Activated T-helper 17 cell treated with anti-CD3 and anti-CD28 coated beads, Interleukin-2, amount 50 U/mL, for 72 hours (primary cell): ENCODE results near the gene KHNYN. TPM values are rescaled to one million over a fixed set of nuclear protein-coding genes. Genes with fewer than 3 reads are reported as not detected.
"Not testable (repeated sequence)": the region's sequence is repeated elsewhere in the genome, so short reads cannot be mapped to it uniquely, and the experiment has no call there.

Source experiments
- ATAC-seq: fragments of 150-1000 bp; cut with Tn5 transposase; replicated peaks from 2 replicates; pipeline ENCODE4 v1.10.0; 2021; ENCODE audit warnings: mild to moderate bottlenecking, moderate library complexity
- H3K27ac Mint-ChIP-seq: one replicate; pipeline ENCODE4 v1.8.0; 2022; ENCODE audit warnings: mixed read lengths
- H3K27me3 Mint-ChIP-seq: one replicate; pipeline ENCODE4 v1.8.0; 2022; ENCODE audit warnings: mixed read lengths
- H3K36me3 Mint-ChIP-seq: one replicate; pipeline ENCODE4 v1.8.0; 2022; ENCODE audit warnings: low read depth, mild to moderate bottlenecking, mixed read lengths
- H3K4me1 Mint-ChIP-seq: one replicate; pipeline ENCODE4 v1.8.0; 2022; ENCODE audit warnings: mixed read lengths
- H3K4me3 Mint-ChIP-seq: one replicate; pipeline ENCODE4 v1.8.0; 2022; ENCODE audit warnings: mild to moderate bottlenecking, mixed read lengths
- H3K9me3 Mint-ChIP-seq: one replicate; pipeline ENCODE4 v1.8.0; 2022; ENCODE audit warnings: mixed read lengths
- total RNA-seq, 2 donors: library from RNA; stranded (reverse); gene quantifications; one replicate each; pipeline ENCODE4 v1.2.3, GENCODE V29; 2022

Gene KHNYN
- 100 to 1,000 TPM in 1 of 2 donors, 10 to 100 TPM in 1; 64.3 to 132 TPM for total RNA-seq

DNA sequence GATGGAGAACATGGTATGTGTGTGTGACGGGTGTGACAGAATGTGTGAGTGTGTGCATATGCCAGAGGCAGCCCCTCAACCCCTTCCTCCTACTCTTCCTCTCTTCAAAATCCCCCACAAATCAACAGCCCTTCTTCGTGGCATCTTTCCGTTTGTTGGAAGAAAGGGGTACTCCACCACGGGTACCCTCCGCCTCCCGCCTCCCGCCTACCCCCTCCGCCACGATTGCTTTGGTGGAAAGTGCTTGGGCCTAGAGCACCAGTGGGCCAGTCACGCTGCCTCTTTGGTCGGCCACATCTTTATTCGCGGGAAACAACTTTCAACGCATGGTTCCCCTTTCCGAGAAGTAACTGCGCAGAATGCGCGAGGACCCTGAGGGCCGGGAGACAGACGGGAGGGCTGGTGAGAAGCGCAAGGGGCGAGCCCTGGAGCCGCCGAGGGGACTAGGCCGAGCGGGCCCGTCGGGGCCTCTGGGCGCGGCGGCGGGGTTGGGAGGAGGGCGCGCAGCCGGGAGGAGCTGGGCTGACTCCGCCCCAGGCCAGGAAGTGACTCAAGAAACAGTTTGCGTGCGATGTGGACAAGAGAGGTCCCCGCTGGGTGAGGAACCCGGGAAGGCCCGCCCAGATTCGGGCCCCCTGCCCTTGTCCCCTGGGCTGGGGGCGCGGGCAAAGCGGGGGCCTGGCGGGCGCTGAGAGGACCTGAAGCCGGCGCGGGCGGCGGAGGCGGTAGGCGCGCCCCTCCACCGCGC is at the start of gene KHNYN, which contains the start of gene CBLN3:
Gene KHNYN, plus strand, starts transcription at position 560 of the 748 bp plus-strand sequence. CDS start 777 bp downstream, outside the sequence.
Gene CBLN3, minus strand, starts transcription at position 274 of the 748 bp plus-strand sequence. CDS start 614 bp downstream, outside the sequence.
- Mint-ChIP-seq H3K36me3 (peaks cover 43% of the 10 kb centered on the region), H3K27ac (peak within 1 kb of the TSS; percentile 96), H3K9me3 (peaks cover 3% of the 10 kb centered on the region), H3K4me1 (peaks cover 35% of the 10 kb centered on the region), H3K27me3 (no peaks in the 10 kb centered on the region), H3K4me3 (peak within 1 kb of the TSS; percentile 84)
- ATAC-seq, result peak; percentile 87

DNA sequence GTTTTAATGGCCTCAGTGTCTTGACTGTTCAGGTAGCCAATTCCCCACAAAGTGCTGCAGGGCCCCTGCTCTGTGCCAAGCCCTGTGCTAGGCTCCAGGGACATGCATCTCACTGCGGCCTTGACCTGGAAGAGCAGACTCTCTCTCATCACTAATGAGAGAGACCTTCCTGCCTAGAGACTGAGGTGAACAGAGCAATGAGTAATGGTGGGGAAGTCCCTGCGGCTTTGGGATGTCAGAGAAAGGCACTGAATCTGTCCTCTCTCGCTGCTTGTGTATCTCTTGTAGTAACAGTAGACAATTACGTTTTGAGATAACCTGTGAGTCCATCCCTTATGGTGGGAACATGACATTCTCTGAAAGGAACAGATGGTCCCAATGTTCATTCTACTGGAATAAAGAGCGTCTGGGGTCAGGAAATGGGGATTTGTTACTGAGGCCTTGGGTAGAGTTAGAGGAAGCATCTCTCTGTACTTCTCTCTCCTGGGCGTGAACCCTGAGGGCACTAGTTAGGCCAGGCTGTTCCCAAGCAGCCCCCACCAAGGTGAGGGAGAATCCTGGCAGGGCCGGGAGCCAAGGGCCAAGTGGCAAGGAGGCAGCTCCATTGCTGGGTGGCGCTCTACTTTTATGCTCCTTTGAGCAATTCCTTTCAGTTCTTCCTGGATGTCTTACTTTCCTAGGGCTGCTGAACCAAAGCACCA is 48.2 kb upstream of the KHNYN start:
- no peaks in the 10 kb centered on the region for H3K9me3 Mint-ChIP-seq
- H3K4me3 Mint-ChIP-seq, result no peak overlapping the region
- no peaks in the 10 kb centered on the region for H3K4me1 Mint-ChIP-seq
- ATAC-seq, result peak; percentile 92
- H3K27me3 Mint-ChIP-seq, result peaks cover 9% of the 10 kb centered on the region
- no peaks in the 10 kb centered on the region for H3K36me3 Mint-ChIP-seq
- no peak overlapping the region for H3K27ac Mint-ChIP-seq

DNA sequence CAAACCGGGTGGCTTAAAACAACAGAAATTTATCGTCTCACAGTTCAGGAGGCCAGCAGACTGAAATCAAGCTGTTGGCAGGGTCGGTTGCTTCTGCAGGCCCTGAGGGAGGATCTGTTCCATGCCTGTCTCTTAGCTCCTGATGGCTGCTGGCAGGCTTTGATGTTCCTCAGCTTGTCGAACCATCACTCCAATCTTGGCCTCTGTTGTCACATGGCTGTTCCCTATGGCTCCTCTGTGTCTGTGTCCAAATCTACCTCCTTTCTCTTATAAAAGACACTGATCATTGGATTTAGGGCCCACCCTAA is 47.7 kb upstream of the KHNYN start:
- H3K27me3 Mint-ChIP-seq, result peaks cover 8% of the 10 kb centered on the region
- H3K9me3 Mint-ChIP-seq, result no peaks in the 10 kb centered on the region
- no peak for ATAC-seq
- H3K27ac Mint-ChIP-seq, result no peak overlapping the region
- no peak overlapping the region for H3K4me3 Mint-ChIP-seq
- no peaks in the 10 kb centered on the region for H3K4me1 Mint-ChIP-seq
- H3K36me3 Mint-ChIP-seq, result no peaks in the 10 kb centered on the region

DNA sequence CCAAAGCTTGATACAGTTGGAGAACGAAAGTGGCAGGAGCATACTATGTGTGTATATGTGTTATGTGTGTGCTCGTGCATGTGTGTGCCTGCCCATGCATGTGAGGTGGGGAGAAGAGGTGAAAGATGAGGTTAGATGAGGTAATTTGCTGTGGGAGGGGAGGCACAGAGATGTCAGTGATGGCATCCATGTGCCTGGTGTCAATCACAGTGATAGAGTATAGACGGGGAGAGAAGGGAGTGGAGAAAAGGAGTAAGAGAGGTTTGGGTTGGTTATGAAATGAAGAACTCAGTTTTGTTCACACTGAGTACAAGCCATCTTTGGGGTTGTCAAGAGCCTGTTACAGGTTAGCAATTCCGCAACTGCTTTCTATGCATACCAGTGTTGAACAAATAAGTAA is 45.6 kb upstream of the KHNYN start:
- Mint-ChIP-seq H3K27ac (no peak overlapping the region), H3K4me3 (no peak overlapping the region), H3K27me3 (peaks cover 5% of the 10 kb centered on the region), H3K36me3 (no peaks in the 10 kb centered on the region), H3K9me3 (no peaks in the 10 kb centered on the region), H3K4me1 (no peaks in the 10 kb centered on the region)
- ATAC-seq, result no peak

DNA sequence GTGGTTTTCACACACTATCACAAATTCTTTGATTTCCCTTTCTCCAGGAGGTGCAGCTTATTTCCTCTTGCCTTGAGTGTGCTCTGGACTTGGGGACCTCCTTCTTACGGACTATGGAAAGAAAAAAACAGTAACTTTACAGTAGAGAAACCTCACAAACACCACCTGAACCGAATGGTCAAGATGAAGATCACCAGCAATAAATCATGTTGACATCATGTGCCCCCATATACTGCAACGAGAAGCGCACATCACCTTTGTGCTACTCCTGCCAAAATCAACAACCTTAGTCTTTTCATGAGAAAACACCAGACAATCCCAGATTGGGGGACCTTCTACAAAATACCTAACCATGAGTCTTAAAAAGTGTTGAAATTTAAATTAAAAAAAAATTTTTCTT is 44.2 kb upstream of the KHNYN start:
- no peaks in the 10 kb centered on the region for H3K4me1 Mint-ChIP-seq
- H3K27ac Mint-ChIP-seq, result no peak overlapping the region
- peaks cover 5% of the 10 kb centered on the region for H3K27me3 Mint-ChIP-seq
- ATAC-seq, result no peak
- no peak overlapping the region for H3K4me3 Mint-ChIP-seq
- H3K36me3 Mint-ChIP-seq, result no peaks in the 10 kb centered on the region
- no peaks in the 10 kb centered on the region for H3K9me3 Mint-ChIP-seq

GRCh38 chr14:24387009-24387345 is 42.8 kb upstream of the KHNYN start:
- no peak overlapping the region for H3K4me3 Mint-ChIP-seq
- ATAC-seq, result no peak
- no peaks in the 10 kb centered on the region for H3K36me3 Mint-ChIP-seq
- no peaks in the 10 kb centered on the region for H3K4me1 Mint-ChIP-seq
- H3K9me3 Mint-ChIP-seq, result no peaks in the 10 kb centered on the region
- H3K27me3 Mint-ChIP-seq, result peaks cover 11% of the 10 kb centered on the region
- no peak overlapping the region for H3K27ac Mint-ChIP-seq

- H3K27ac Mint-ChIP-seq, H3K9me3 Mint-ChIP-seq, H3K4me1 Mint-ChIP-seq, H3K4me3 Mint-ChIP-seq, H3K36me3 Mint-ChIP-seq, ATAC-seq: not testable (repeated sequence)
- peaks cover 15% of the 10 kb centered on the region for H3K27me3 Mint-ChIP-seq
These were observed 42.2 kb upstream of the KHNYN start for GRCh38 chr14:24387579-24387978.

- peaks cover 15% of the 10 kb centered on the region for H3K27me3 Mint-ChIP-seq
- H3K9me3 Mint-ChIP-seq, result no peaks in the 10 kb centered on the region
- no peaks in the 10 kb centered on the region for H3K36me3 Mint-ChIP-seq
- no peaks in the 10 kb centered on the region for H3K4me1 Mint-ChIP-seq
- no peak overlapping the region for H3K4me3 Mint-ChIP-seq
- no peak for ATAC-seq
- H3K27ac Mint-ChIP-seq, result no peak overlapping the region
These were observed 41.1 kb upstream of the KHNYN start for GRCh38 chr14:24388474-24389179.

- H3K4me1 Mint-ChIP-seq, result no peaks in the 10 kb centered on the region
- no peak overlapping the region for H3K27ac Mint-ChIP-seq
These were observed 40.4 kb upstream of the KHNYN start for GRCh38 chr14:24389226-24389848.

DNA sequence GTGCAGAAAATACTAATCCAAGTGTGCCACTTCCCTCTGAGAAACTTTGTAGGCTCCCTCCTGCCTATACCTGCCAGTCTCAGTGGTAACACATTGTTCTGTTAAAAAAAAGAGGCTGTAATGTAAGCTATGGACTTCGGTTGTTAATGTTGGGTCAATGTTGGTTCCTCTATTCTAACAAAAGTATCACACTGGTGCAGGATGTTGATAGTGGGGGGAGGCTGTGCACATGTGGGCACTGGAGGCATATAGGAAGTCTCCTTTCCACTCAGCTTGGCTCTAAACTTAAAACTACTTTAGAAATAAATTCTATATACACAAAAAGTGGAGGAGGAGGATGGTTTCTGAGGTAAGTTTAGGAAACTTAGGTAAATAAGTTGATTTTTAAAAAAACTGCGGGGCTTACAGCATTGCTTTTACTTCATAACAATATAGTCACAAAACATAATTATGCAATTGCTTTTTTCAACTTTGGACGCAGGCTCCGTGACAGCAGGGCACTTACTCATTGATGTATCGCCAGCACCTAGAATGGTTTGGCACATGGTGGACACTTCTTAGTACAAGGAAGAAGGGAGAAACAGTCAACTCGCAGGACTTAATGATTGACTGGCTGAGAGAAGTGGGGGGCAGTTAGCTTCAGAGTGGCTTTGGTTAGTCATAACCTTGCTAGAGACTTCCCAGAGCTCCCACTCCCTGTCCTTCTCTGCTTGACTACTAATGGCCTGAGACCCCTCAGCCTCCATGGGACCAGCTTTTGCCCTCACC is 38.9 kb upstream of the KHNYN start:
- Mint-ChIP-seq H3K4me1 (no peaks in the 10 kb centered on the region), H3K36me3 (no peaks in the 10 kb centered on the region), H3K4me3 (no peak overlapping the region), H3K9me3 (no peaks in the 10 kb centered on the region), H3K27ac (no peak overlapping the region), H3K27me3 (peaks cover 10% of the 10 kb centered on the region)
- ATAC-seq, result no peak

More at GRCh38 chr14:24389226-24389848, 40.4 kb upstream of the KHNYN start:
- Mint-ChIP-seq H3K9me3 (no peaks in the 10 kb centered on the region), H3K4me3 (no peak overlapping the region), H3K27me3 (peaks cover 10% of the 10 kb centered on the region), H3K36me3 (no peaks in the 10 kb centered on the region)
- ATAC-seq, result no peak

GRCh38 chr14:24392325-24393091 is 37.2 kb upstream of the KHNYN start:
- H3K9me3 Mint-ChIP-seq, result no peaks in the 10 kb centered on the region
- ATAC-seq, result no peak
- no peaks in the 10 kb centered on the region for H3K4me1 Mint-ChIP-seq
- H3K4me3 Mint-ChIP-seq, result no peak overlapping the region
- H3K27me3 Mint-ChIP-seq, result peaks cover 10% of the 10 kb centered on the region
- no peak overlapping the region for H3K27ac Mint-ChIP-seq
- H3K36me3 Mint-ChIP-seq, result no peaks in the 10 kb centered on the region

GRCh38 chr14:24394275-24394674 is 35.5 kb upstream of the KHNYN start:
- no peak overlapping the region for H3K4me3 Mint-ChIP-seq
- no peak overlapping the region for H3K27ac Mint-ChIP-seq
- ATAC-seq, result no peak
- peaks cover under 1% of the 10 kb centered on the region for H3K4me1 Mint-ChIP-seq
- H3K36me3 Mint-ChIP-seq, result no peaks in the 10 kb centered on the region
- no peaks in the 10 kb centered on the region for H3K9me3 Mint-ChIP-seq
- peaks cover 10% of the 10 kb centered on the region for H3K27me3 Mint-ChIP-seq
